ENCODE data around the gene UROC1. TPM values are rescaled to one million over a fixed set of nuclear protein-coding genes. Genes with fewer than 3 reads are reported as not detected.
"Not testable (repeated sequence)": the region's sequence is repeated elsewhere in the genome, so short reads cannot be mapped to it uniquely, and the experiment has no call there.

The UROC1 gene
- total RNA-seq, 1 donor from 2014 or later = not detected

DNA sequence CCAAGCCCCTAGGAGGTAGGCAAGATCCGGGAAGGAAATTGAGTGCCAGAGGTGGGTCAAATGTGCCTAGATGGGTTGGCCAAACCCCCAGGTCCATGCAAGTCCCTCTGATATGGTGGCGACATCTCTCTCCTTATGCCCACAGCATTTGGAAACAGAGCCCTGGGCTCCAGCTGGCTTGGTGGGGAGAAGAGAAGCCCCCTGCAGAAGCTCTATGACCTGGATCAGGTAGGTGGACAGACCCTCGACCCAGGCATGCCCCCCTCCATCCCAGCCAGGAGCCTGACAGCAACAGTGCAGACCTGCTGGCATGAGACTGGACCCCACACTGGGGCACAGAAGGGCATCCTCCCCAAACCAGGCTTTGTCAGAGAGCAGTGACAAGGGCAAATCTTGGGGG is 18.6 kb upstream of the UROC1 start:
- no peak overlapping the region for H3K4me3 Mint-ChIP-seq (ENCODE audit: unreplicated experiment)
- peaks cover 2% of the 10 kb centered on the region for H3K9me3 Mint-ChIP-seq (ENCODE audit: unreplicated experiment)
- peaks cover 5% of the 10 kb centered on the region for H3K4me1 Mint-ChIP-seq (ENCODE audit: low read depth, unreplicated experiment)
- H3K36me3 Mint-ChIP-seq (ENCODE audit: unreplicated experiment) = no peaks in the 10 kb centered on the region
- TF ChIP-seq, protein P1, sequence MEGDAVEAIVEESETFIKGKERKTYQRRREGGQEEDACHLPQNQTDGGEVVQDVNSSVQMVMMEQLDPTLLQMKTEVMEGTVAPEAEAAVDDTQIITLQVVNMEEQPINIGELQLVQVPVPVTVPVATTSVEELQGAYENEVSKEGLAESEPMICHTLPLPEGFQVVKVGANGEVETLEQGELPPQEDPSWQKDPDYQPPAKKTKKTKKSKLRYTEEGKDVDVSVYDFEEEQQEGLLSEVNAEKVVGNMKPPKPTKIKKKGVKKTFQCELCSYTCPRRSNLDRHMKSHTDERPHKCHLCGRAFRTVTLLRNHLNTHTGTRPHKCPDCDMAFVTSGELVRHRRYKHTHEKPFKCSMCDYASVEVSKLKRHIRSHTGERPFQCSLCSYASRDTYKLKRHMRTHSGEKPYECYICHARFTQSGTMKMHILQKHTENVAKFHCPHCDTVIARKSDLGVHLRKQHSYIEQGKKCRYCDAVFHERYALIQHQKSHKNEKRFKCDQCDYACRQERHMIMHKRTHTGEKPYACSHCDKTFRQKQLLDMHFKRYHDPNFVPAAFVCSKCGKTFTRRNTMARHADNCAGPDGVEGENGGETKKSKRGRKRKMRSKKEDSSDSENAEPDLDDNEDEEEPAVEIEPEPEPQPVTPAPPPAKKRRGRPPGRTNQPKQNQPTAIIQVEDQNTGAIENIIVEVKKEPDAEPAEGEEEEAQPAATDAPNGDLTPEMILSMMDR (IDR thresholded peaks at IDR 0.05; ENCODE audit: partially characterized antibody, unreplicated experiment) = no peak
- peaks cover 8% of the 10 kb centered on the region for H3K27me3 Mint-ChIP-seq (ENCODE audit: unreplicated experiment)
- H3K27ac Mint-ChIP-seq (ENCODE audit: unreplicated experiment) = no peak overlapping the region
- peak; percentile 8 for DNase-seq

DNA sequence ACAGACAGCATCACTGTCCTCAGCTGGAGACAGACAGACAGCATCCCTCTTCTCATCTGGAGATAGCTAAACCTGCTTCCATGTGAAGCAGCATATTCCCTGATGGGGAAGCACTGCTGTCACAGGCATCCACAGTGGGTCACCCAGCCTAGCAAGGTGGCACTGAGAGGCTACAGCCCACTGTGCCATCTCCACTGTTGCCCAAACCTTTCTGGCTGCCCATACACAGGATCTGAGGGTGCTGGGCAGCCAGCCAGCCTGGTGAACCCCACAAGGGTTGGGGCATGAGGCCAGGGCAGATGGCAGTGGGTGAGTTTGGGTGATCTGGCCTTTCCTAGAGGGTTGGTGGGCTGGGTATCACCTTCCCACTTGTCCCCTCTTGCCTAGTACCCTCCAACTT is 18.1 kb upstream of the UROC1 start:
- no peaks in the 10 kb centered on the region for H3K36me3 Mint-ChIP-seq (ENCODE audit: unreplicated experiment)
- peaks cover 8% of the 10 kb centered on the region for H3K27me3 Mint-ChIP-seq (ENCODE audit: unreplicated experiment)
- TF ChIP-seq, protein P1 (IDR thresholded peaks at IDR 0.05; ENCODE audit: partially characterized antibody, unreplicated experiment) = no peak
- H3K4me3 Mint-ChIP-seq (ENCODE audit: unreplicated experiment) = no peak overlapping the region
- DNase-seq = peak; percentile 6
- peaks cover 5% of the 10 kb centered on the region for H3K4me1 Mint-ChIP-seq (ENCODE audit: low read depth, unreplicated experiment)
- H3K9me3 Mint-ChIP-seq (ENCODE audit: unreplicated experiment) = peaks cover 2% of the 10 kb centered on the region
- no peak overlapping the region for H3K27ac Mint-ChIP-seq (ENCODE audit: unreplicated experiment)

DNA sequence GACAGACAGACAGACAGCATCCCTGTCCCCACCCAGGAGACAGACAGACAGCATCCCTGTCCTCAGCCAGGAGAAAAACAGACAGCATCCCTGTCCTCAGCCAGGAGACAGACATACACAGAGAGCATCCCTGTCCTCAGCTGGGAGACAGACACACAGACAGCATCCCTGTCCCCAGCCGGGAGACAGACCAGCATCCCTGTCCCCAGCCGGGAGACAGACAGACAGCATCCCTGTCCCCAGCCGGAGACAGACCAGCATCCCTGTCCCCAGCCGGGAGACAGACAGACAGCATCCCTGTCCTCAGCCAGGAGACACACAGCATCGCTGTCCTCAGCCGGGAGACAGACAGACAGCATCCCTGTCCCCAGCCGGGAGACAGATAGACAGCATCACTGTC is 17.1 kb upstream of the UROC1 start:
- peak overlapping the region; percentile 25 for H3K27ac Mint-ChIP-seq (ENCODE audit: unreplicated experiment)
- peak; percentile 8 for DNase-seq
- H3K4me3 Mint-ChIP-seq (ENCODE audit: unreplicated experiment); H3K9me3 Mint-ChIP-seq (ENCODE audit: unreplicated experiment); H3K4me1 Mint-ChIP-seq (ENCODE audit: low read depth, unreplicated experiment); H3K27me3 Mint-ChIP-seq (ENCODE audit: unreplicated experiment); H3K36me3 Mint-ChIP-seq (ENCODE audit: unreplicated experiment): not testable (repeated sequence)

DNA sequence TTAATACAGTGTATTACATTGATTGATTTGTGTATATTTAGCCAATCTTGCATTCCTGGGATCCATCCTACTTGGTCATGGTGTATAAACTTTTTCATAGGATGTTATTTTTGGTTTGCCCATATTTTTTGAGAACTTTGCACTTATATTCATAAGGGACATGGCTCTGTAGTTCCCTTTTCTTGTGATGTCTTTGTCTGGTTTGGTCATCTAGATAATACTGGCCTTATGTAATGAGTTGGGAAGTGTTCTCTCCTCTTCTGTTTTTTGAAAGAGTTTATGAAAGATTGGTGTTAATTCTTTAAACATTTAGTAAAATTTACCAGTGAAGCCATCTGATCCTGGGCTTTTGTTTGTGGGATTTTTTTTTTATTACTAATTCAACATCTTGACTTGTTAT is 15.9 kb upstream of the UROC1 start:
- TF ChIP-seq, protein P1 (IDR thresholded peaks at IDR 0.05; ENCODE audit: partially characterized antibody, unreplicated experiment) = no peak
- H3K27me3 Mint-ChIP-seq (ENCODE audit: unreplicated experiment) = peaks cover 6% of the 10 kb centered on the region
- no peaks in the 10 kb centered on the region for H3K9me3 Mint-ChIP-seq (ENCODE audit: unreplicated experiment)
- no peak overlapping the region for H3K4me3 Mint-ChIP-seq (ENCODE audit: unreplicated experiment)
- H3K36me3 Mint-ChIP-seq (ENCODE audit: unreplicated experiment) = no peaks in the 10 kb centered on the region
- H3K4me1 Mint-ChIP-seq (ENCODE audit: low read depth, unreplicated experiment) = peaks cover 5% of the 10 kb centered on the region
- H3K27ac Mint-ChIP-seq (ENCODE audit: unreplicated experiment) = no peak overlapping the region
- no peak for DNase-seq

DNA sequence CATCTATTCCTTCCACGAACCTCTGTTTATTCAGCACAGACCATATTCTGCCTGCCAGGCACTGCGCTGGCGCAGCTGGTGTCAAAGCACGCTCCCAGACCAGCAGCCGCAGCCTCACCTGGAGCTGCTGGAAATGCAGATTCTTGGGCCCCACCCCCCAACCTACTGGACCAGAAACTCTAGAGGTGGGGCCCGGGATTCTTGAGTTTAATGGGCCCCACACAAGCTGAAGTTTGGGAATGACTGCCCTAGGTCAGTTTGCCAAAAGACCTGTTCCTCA is 13.4 kb upstream of the UROC1 start:
- H3K4me3 Mint-ChIP-seq (ENCODE audit: unreplicated experiment) = no peak overlapping the region
- peaks cover 5% of the 10 kb centered on the region for H3K4me1 Mint-ChIP-seq (ENCODE audit: low read depth, unreplicated experiment)
- peaks cover 6% of the 10 kb centered on the region for H3K27me3 Mint-ChIP-seq (ENCODE audit: unreplicated experiment)
- TF ChIP-seq, protein P1 (IDR thresholded peaks at IDR 0.05; ENCODE audit: partially characterized antibody, unreplicated experiment) = no peak
- DNase-seq = no peak
- no peaks in the 10 kb centered on the region for H3K36me3 Mint-ChIP-seq (ENCODE audit: unreplicated experiment)
- peaks cover 2% of the 10 kb centered on the region for H3K9me3 Mint-ChIP-seq (ENCODE audit: unreplicated experiment)
- H3K27ac Mint-ChIP-seq (ENCODE audit: unreplicated experiment) = no peak overlapping the region
